Stimulated activated CD4-positive, alpha-beta T cell treated with anti-CD3 and anti-CD28 coated beads, TNF-alpha, amount 100 ng/mL, for 4 hours (primary cell): ENCODE measurements around the gene TSPEAR.
A peak's percentile ranks its signal among the peaks of the same experiment; 100 is the strongest.

Experiments
- DNase-seq, 3 experiments: peaks; one replicate each; pipeline ENCODE4 v3.0.0-alpha.2; 2020; ENCODE audit warnings: low read depth in 3 of 3

The TSPEAR gene

DNA sequence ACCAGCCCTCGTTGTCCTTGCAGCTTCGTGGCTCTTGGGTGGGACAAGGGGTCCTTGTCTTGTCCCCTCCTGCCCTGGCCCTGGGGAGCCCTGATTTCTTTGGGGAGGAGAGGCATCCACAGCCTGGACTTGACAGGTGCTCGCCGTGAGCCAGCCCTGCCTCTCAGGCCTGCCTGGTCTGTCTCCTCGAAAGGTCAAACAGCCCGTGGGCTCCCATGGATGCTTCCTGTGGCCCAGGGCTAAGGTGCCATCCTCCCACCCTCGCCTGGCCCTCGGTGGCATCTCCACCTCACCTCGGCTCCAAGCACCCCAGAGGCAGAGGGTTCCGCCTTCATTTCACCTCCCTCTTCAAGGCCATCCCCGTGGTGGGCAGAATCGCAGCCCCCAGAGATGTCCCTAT is 247.0 kb downstream of the TSPEAR start:
- DNase-seq, result no peak

DNA sequence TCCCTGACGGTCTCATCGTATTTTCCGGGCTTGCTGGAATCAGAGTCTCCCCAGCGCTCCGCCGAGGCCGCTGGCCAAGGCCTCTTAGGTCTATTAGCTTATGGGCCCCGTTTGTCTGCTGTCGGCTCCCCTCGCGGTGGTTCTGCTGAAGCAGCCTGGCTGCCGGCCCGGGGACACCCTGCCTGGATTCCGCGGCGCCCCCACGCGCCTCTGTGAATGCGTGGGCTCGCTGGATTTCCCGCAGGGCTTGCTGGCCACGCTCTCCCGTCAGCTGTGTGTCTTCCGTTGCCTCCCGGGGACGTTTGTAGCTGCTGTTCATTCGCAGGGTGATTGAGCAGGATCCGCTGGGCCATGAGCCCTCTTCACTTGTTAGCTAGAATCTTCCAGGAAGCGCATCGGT is 247.6 kb downstream of the TSPEAR start:
- no peak for DNase-seq

DNA sequence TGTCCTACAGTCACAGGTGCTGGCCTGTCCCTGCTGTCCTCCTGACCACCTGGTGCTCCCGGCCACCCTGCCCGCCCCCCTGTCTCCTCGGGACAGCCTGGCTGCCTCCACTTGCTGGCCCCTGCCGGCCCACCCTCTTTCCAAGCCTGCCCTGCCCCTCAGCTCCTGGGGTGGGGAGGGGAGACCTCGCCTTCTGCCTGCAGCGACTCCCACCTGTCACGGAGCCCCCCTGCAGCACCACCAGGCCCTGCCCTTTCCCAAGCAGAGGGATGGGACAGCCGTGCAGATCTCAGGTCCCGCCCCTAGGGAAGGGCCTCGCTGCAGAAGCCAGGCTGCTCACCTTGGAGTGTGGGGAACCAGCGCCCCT is 248.6 kb downstream of the TSPEAR start:
- DNase-seq, result no peak

DNA sequence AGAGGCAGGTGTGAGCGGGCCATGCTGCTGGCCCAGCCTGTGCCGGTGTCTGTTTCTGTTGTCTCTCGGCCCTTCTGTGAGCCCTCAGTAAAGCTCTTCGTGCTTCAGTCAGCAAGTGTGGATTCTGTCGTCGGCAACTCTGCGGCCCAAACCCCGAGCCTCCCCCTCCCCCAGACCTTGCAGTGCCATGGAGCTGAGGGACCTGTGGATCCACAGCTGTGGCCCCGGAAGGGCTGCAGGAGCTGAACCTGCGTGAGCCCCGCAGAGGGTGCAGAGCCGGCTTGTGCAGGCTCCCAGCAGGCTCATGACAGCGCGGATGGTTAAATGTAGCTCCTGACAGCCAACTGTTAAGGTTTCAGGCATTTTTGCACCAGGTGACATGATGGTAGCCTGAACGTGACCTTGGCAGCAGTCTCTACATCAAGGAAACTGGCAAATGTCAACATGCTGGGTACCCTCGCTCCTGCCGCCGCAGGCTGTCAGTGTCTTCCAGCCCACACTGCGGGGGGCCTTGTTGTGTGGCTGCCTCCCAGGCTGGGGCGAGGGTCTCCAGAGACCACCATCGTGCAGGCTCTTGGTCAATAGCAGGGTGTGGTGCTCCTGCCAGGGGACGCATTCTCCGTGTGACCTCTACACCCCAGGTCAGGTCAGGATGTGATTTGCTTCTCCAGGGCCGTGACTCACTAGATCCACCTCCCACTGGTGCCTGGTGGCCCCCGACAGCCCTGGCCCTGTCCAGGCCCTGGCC is 249.1 kb downstream of the TSPEAR start:
- DNase-seq, result no peak

DNA sequence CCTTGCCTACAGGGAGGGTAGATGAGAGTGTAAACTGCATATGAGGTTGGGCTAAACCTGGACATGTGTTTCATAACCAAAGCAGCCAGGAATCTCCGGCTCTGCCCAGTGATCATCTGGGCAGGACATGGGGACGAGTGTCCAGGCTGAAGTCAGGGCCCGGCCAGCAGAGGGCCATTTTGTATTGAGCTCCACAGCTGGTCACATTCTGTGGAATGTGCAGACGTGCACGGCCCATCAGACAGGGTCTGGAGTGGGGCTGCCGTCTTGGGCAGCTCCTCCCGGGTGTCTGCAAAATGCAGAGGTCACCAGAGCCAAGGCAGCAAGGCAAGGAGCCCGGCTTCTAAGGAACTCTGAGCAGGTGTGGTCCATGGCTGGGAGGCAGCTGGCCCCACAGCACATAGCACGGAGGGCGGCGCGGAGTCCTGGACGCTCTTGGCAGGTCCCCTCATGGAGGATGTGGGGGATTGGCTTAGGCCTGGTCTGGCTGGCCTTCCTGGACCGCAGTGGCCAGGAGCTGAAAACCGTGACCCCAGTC is 249.8 kb downstream of the TSPEAR start:
- no peak for DNase-seq

DNA sequence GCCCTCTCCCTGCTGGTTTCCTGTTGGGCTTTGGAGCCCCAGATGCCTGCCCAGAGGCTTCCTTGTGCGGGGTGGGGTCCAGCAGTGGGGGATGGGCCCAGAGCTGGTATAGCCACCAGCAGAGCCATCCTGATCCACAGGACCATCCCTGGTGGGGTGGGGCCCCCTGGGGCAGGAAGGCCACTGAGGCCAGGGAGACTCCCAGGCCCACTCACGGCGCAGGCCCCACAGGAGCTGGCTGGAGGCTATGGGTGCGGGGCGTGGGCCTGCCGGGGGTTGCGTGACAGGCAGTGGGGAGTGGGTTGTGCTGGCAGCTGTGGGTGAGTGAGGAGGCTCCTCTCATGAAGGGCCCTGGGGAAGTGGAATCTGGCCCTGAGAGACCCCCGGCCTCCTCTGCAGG is 250.4 kb downstream of the TSPEAR start:
- DNase-seq, result no peak

DNA sequence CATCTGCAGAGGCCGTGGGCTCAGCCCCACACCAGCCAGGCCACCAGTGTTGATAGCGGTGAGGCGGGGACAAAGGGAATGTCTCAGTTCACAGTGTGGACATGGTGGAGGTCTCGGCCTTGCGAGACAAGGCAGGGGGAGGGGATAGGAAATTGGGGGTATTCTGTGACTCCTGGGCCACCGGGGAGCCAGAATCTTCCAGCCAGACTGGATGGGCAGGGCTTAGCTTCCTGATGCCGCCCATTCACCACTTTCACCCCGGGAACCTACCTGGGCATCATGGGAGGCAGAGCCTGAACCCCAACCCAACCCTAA is 251.0 kb downstream of the TSPEAR start:
- no peak for DNase-seq

DNA sequence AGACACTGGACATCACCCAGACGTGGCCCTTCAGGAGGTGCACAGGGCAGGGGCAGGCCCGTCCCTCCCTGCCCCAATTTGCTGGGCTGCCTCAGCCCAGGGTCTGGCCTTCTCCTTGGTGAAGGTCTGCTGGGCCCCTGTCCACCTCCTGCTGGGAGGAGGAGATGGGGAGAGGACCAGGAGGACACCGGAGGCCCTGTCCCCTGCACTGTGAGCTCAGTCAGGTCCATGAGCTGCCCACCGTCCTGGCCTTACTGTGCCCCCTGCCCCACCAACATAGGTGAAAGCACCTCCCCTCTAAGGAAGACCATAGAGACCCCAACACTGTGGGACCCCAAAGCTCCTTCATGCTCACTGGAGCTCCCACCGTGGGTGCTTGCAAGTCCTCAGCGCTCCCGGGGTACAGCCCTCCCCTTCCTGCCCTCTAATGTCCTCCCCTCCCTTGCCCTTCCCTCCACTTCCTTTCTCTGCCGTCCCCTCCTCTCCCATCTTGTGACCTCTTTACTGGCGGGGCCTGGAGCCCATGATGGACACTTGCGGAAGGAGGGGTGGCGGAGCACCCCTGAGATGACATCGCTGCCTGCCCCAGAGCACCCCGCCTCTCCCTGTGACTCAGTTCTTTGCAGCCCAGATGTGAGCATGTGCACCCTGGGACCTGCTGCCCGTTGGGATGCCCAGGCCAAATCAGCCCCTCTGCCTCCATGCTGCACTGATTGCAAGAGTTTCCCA is 251.5 kb downstream of the TSPEAR start:
- DNase-seq, result no peak

DNA sequence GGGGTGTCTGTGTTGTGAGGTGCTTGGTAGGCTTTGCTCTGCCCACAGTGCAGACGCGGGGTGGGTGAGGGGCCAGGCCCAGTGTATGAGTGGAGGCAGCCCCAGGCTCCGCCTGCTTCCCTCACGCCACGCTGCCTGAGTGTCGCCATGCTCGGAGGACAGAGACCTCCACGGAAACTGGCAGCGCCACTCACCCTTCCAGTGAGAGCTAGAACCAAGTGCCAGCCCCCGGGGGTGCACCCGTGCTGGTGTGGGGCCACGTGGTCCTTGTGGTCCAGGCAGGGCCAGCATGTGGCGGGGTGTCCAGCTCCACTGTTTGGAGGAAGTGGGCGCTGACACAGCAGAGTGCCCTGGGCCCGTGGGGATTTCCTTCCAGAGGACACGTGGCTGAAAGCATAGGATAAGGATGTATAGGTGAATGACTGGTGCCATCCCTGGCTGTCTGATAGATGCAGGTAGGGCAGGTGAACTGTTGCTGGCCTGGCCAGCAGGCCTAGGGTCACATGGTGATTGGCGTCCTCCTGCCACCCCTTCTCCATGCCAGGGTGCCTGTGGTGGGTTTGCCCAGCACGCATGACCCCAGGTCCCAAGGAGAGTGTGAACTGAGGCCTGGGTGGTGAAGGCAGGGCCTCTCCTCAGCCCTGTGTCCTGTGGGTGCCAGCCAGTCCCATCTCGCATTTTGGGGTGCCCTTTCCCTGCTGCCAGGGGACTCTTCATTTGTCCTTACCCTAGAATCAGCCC is 252.2 kb downstream of the TSPEAR start:
- DNase-seq, result no peak

DNA sequence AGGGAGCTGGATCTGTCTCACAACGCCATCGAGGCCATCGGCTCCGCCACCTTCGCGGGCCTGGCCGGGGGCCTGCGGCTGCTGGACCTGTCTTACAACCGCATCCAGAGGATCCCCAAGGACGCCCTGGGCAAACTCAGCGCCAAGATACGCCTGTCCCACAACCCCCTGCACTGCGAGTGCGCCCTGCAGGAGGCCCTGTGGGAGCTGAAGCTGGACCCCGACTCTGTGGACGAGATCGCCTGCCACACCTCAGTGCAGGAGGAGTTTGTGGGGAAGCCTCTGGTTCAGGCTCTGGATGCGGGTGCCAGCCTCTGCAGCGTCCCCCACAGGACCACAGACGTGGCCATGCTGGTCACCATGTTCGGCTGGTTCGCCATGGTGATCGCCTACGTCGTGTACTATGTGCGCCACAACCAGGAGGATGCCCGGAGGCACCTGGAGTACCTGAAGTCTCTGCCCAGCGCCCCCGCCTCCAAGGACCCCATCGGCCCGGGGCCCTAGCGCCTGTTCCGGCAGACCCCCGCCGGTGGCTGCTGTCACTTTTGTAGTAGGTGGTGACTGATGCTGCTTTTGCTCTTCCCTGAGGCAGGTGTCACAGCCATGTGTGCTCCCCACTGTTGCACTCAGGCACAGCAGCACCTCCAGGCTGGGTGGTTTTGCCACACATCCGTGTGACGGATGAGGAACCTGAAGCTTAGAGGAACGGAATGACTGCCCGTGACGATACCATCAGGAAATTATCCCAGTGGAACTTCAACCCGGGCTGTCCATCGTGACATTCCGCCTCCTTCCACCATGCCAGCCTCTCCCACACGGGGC is 254.2 kb downstream of the TSPEAR start:
- DNase-seq, result no peak

DNA sequence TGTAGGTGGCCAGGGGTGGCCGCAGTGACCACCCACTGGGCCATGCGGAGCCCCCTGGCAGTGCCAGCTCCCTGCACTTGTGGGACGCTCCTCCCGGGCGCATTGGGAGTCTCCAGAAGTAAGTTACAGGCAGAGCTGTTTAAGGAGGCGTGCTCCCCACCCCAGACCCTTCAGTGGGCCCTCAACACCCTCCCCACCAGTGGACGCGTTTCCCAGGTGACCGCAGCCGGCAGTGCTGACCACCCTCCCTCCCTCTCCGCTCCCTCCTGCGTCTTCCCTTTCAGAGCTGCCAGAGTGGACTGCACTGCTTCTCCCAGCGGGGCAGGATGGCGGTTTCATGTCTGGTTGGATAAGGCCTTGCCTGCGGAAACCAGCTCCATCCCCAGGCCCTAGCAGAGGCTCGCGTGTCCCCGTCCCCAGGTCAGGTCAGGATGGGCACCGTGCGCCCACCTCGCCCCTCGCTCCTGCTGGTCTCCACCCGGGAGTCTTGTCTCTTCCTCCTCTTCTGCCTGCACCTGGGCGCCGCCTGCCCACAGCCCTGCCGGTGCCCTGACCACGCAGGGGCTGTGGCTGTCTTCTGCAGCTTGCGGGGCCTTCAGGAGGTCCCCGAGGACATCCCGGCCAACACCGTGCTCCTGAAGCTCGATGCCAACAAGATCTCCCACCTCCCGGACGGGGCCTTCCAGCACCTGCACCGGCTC is 255.0 kb downstream of the TSPEAR start:
- DNase-seq, result no peak

DNA sequence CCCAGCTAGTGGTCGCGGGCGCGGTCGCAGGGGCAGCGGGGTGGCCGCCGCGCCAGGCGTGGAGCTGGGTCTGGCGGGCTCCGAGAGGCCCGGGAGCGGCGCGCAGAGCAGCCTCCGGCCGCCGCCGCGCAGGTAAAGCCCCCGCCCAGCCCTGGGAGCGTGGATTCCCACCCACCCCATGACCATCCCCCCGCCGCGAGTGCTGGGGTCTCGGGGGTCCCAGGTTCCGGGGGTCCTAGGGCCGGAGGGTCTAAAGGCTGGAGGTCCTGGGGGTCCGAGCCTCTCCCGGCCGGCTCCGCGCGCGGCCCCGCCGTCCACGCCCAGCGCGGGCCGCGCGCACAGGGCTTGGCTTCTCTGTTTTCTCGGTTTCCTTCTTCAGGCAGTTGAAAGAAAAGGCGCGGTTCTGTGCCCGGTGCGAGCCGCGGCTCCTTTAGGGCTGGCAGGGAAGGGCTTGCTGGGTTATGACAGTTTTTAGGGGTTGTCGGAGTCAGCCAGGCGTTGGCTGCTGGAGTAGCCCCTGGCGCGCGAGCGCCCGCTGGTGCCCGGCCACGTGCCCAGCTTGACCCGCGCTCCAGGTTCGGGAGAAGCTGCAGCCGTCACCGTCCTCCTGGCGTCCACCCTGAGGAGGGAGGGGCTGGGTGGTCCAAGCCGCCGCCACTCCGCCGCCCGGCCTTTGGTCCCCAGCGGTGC is 255.7 kb downstream of the TSPEAR start:
- DNase-seq, result peak in 2 of 3 experiments; percentile 6 to 21

DNA sequence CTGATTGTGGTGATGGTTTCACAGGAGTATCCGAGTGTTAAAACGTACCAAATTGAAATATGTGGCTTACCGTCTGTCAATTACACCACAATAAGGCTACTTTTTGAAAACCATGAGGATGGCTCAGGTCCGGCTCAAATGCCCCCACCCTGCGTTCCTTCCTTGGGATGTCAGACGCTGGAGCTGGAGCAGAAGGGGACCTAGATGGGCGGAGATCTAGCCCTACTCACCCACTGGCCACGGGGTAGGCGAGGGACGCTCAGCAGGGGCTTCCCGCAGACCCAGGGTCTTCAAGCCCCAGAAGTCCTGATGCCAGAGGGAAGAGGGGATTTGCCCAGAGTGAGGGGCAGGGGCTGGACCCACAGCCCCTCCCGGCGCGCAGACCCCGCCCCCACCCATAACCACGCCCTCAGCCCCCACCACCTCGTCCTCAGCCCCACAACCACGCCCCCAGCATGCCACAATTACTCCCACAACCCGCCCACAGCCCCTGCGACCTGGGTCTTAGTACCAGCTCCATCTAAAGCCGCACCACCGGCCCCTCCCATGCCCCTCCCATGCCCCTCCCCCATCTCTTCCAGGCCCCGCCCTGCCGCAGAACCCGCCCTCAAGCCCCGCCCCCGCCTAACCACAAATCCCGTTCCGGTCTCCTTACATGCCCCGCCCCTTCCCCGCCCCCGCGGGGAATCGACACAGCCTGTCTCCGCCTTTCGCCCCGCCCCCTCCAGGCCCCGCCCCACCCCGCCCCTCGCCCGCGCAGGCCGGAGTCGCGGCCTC is 256.4 kb downstream of the TSPEAR start, which contains the start of gene LRRC3:
Gene LRRC3, plus strand, starts transcription at position 764 of the 777 bp plus-strand sequence. CDS start 1,135 bp downstream, outside the sequence.
- peak; percentile 62 to 78 (median 76) for DNase-seq

DNA sequence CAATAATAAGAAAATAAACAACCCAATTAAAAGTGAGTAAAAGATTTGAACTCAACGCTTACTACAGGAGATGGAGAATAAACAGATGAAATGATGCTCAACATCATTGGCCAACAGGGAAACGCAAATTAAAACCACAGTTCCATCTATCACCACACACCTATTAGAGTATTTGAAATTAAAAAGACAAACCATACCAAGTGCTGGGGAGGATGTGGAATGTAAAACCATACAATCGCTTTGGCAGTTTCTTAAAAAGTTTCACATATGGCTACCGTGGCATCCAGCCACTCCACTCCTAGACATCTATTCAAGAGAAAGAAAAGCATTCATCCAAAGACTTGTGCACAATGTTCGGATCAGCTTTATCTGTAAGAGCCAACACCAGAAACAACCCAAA is 257.3 kb downstream of the TSPEAR start:
- no peak for DNase-seq

DNA sequence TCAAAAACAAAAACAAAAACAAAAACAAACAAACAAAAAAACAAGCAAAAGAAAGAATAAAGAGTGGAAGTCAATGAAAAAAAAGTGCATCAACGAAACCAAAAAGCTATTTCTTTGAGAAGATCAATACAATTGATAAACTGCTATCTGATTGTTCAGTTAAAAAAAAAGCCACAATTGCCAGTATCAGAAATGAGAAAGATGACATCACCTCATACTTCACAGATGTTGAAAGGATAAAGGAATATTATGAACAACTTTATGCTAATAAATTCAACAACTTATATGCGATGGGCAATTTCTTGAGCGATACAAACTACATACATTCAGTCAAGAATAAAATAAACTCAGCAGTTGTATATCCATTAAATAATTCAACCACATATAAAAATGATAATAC is 258.3 kb downstream of the TSPEAR start:
- no peak for DNase-seq

DNA sequence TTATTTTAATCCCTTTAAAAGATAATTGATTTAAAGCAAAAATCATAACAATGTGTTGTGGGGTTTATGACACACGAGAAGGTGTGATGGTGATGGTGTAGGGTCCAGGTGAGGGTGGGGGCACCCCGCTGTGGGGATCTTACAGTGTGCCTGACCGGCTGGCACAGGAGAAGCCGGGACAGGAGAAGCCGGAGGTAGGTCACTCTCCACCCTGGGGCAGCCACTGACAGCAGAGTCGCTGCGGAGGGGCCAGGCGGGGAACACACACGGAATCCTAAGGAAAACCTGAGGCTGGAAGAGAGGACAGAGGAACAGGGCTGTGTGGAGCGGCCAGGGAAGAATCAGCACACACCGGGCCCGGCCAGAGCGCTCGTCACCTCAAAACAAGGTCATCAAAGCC is 260.4 kb downstream of the TSPEAR start:
- no peak for DNase-seq

DNA sequence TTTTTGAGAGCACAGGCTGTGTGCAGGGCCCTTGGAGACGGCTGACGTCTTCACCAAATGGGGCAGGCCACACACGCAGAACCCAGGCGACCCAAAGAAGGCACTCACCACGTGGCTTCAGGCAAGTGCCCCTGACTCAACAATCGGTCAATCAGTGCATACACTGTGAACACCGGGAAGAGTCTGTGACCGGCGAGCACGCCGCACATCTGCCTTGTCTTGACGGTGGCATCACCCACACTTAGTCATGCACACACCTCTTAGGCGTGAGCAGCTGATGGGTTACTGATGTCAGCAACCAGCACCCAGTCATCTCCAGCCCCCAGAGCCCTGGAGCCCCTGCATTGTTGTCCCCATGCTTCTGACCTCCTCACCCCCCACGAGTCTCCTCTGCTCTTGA is 261.0 kb downstream of the TSPEAR start:
- no peak for DNase-seq

DNA sequence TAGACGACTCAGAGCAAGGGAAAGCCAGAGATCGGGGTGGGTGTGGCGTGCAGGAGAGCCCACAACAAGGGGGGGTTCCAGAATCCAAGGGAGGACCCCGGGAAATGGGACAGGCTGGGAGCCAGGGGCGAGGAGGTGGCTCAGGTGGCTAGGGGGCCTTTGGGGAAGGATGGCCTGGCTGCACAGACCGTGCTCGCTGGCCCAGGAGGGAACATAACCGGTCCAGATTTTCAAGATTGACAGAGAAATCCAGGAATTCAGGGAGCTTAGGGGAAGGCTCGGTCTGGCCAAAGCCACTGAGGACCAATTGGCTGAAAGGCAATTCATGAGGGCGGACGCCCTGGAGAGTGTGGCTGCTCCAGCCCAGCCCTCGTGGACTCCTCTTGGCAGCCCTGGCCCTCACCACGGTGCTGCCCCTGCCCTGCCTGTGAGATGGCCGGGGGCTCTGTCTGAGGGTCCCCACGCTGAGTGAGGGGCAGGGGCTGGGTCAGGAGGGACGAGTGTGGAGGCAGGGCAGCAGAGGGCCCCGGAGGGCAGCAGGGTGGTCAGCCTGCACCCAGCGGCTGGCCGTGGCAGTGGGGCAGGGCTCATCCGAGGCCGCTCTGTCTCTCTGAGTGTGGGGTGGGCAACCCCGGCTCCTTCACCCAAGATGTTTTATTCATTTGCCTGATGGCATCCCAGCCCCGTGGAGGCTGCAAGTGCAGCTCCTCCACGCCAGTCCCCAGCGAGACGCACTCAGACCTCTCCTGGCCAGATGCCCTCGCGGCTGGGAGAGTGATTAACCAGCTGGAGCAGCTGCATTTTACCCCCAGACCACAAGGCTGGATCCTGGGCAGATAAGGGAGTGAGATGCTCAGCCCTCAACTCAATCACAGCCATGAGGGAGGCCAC is 261.7 kb downstream of the TSPEAR start:
- DNase-seq, result no peak
